K562 (cell line): ENCODE results near the gene ANKLE1. TPM values are rescaled to one million over a fixed set of nuclear protein-coding genes. Genes with fewer than 3 reads are reported as not detected.

Experiments
- CBX8 ChIP-seq: fragments of 200-600 bp; sonication (generic); IDR thresholded peaks from 2 replicates; pipeline ENCODE4 v1.6.1; 2012; ENCODE audit warnings: borderline replicate concordance, mixed run types, low read depth, mild to moderate bottlenecking, moderate library complexity, mixed read lengths, low read length, control low read depth, inconsistent platforms; ENCODE audit not compliant: poor library complexity, severe bottlenecking; ENCODE audit errors: extremely low read depth
- HOXB6 ChIP-seq: fragments of 250-450 bp; sonication (Bioruptor Pico); IDR thresholded peaks from 2 replicates; pipeline ENCODE4 v1.5.1; 2022; ENCODE audit warnings: mild to moderate bottlenecking, borderline replicate concordance
- NRF1 ChIP-seq, 2 experiments: fragments of 450-650 bp; IDR thresholded peaks in 1 of 2; conservative IDR thresholded peaks in 1 of 2; 2 replicates each; pipeline ENCODE4 v1.6.1; 2014; ENCODE audit warnings: mild to moderate bottlenecking in 2 of 2
- OTX1 ChIP-seq: fragments of 450-650 bp; formaldehyde crosslinking; IDR thresholded peaks from 2 replicates; pipeline ENCODE4 v1.4.0; 2022; ENCODE audit warnings: mild to moderate bottlenecking
- SAP30 ChIP-seq: fragments of 200-600 bp; sonication (generic); IDR thresholded peaks from 2 replicates; pipeline ENCODE4 v1.6.1; 2012; ENCODE audit warnings: borderline replicate concordance, low read depth, mild to moderate bottlenecking, moderate library complexity, low read length, control low read depth, inconsistent platforms; ENCODE audit not compliant: insufficient read depth, poor library complexity, severe bottlenecking
- ZBTB11 ChIP-seq, 3 experiments: fragments of 200-800 bp in 1 of 3; fragments of 250-450 bp in 1 of 3; fragments of 450-650 bp in 1 of 3; sonication (Bioruptor Pico) in 1 of 3; sonication (Bioruptor generic) in 1 of 3; formaldehyde crosslinking in 1 of 3; IDR thresholded peaks; 2 replicates each; pipeline versions ENCODE4 v1.6.1 to v1.8.0; 2016 to 2022; ENCODE audit warnings: mild to moderate bottlenecking in 2 of 3, missing genetic modification characterization in 2 of 3, missing compliant biosample characterization in 1 of 3, moderate library complexity in 1 of 3
- ZNF407 ChIP-seq: fragments of 450-650 bp; IDR thresholded peaks from 2 replicates; pipeline ENCODE4 v1.6.1; 2016; ENCODE audit warnings: low read depth
- polyA plus RNA-seq, 8 experiments: library from polyadenylated mRNA; depleted of rRNA in 4 of 8; stranded (reverse) in 5 of 8; unstranded in 3 of 8; fragments of >200 nt; fragmentation: Nextera tagmentation in 2 of 8; fragmentation: Illumina TruSeq in 1 of 8; extraction: Ambion mirVana in 2 of 8; extraction: Trizol in 1 of 8; gene quantifications; 2 replicates each; pipeline versions ENCODE4 v1.2.1 to v1.2.3, GENCODE V29; 2011 to 2014; ENCODE audit warnings: inconsistent platforms in 1 of 8, missing spikeins in 1 of 8
- total RNA-seq, 7 experiments: library from RNA; depleted of rRNA in 6 of 7; stranded (reverse); fragments of >200 nt in 6 of 7; fragmentation: Illumina TruSeq in 2 of 7; extraction: Trizol in 2 of 7; gene quantifications; 2 replicates each; pipeline versions ENCODE4 v1.2.1 to v1.2.3, GENCODE V29; 2011 to 2021; ENCODE audit warnings: low replicate concordance in 1 of 7
- TF ChIP-seq, protein P1 (sequence below): fragments of 450-650 bp; formaldehyde crosslinking; IDR thresholded peaks from 2 replicates; pipeline ENCODE4 v1.4.0; 2022; ENCODE audit warnings: missing genetic modification characterization
- TF ChIP-seq, protein P2 (sequence below): fragments of 250-450 bp; sonication (Bioruptor Pico); IDR thresholded peaks from 2 replicates; pipeline ENCODE4 v1.8.0; 2022; ENCODE audit warnings: inconsistent platforms, mild to moderate bottlenecking, moderate library complexity, borderline replicate concordance

Gene ANKLE1
- total and polyA plus RNA-seq, 9 of the 15 experiments (the other 6 are each of a cell fraction or from before 2014, with no cell fraction given) = 0.63 to 9.2 (median 2.9) TPM

GRCh38 chr19:17266975-17267788 lies 14.5 kb upstream of the ANKLE1 start, which contains the start of gene BABAM1 (continued):
- peak; percentile 85 for TF ChIP-seq ZNF407
- peak; percentile 87 to 88 for TF ChIP-seq NRF1 (conservative IDR thresholded peaks at IDR 0.05 in 1 of 2, IDR thresholded peaks at IDR 0.05 in 1 of 2)
- no peak for TF ChIP-seq CBX8
- TF ChIP-seq, protein P1, sequence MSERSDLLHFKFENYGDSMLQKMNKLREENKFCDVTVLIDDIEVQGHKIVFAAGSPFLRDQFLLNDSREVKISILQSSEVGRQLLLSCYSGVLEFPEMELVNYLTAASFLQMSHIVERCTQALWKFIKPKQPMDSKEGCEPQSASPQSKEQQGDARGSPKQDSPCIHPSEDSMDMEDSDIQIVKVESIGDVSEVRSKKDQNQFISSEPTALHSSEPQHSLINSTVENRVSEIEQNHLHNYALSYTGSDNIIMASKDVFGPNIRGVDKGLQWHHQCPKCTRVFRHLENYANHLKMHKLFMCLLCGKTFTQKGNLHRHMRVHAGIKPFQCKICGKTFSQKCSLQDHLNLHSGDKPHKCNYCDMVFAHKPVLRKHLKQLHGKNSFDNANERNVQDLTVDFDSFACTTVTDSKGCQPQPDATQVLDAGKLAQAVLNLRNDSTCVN (CRISPR knock-in tag) = peak; percentile 38; the same call in 1 of the 2 replicates
- peak; percentile 87 for TF ChIP-seq SAP30
- TF ChIP-seq, protein P2, sequence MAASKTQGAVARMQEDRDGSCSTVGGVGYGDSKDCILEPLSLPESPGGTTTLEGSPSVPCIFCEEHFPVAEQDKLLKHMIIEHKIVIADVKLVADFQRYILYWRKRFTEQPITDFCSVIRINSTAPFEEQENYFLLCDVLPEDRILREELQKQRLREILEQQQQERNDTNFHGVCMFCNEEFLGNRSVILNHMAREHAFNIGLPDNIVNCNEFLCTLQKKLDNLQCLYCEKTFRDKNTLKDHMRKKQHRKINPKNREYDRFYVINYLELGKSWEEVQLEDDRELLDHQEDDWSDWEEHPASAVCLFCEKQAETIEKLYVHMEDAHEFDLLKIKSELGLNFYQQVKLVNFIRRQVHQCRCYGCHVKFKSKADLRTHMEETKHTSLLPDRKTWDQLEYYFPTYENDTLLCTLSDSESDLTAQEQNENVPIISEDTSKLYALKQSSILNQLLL (CRISPR knock-in tag) = peak; percentile 16; the same call in 1 of the 2 replicates
- peak in 1 of 3 experiments; percentile 93; a peak in 2 of 6 replicates for TF ChIP-seq ZBTB11 (CRISPR knock-in tag; IDR thresholded peaks at IDR 0.05)
- TF ChIP-seq HOXB6 (CRISPR knock-in tag) = no peak
- TF ChIP-seq OTX1 (CRISPR knock-in tag) = peak; percentile 94
